ENCODE measurements around the gene APBB1IP.
"Not testable (repeated sequence)": the region's sequence is repeated elsewhere in the genome, so short reads cannot be mapped to it uniquely, and the experiment has no call there.

- not testable (repeated sequence) for TF ChIP-seq CTCF (conservative IDR thresholded peaks at IDR 0.05; ENCODE audit: low read depth, low read length); EZH2 (IDR thresholded peaks at IDR 0.05; ENCODE audit: low read length, unreplicated experiment); EZH2phosphoT487 (IDR thresholded peaks at IDR 0.05; ENCODE audit: borderline replicate concordance, low read length)
These were observed 28.4 kb downstream of the APBB1IP start for GRCh38 chr10:26466531-26466930.

Measured in PC-3 (cell line).